ENCODE measurements around the gene RBM18. TPM values are rescaled to one million over a fixed set of nuclear protein-coding genes. Genes with fewer than 3 reads are reported as not detected.

Gene RBM18
- total RNA-seq, 1 donor from 2014 or later: 7.3 TPM

DNA sequence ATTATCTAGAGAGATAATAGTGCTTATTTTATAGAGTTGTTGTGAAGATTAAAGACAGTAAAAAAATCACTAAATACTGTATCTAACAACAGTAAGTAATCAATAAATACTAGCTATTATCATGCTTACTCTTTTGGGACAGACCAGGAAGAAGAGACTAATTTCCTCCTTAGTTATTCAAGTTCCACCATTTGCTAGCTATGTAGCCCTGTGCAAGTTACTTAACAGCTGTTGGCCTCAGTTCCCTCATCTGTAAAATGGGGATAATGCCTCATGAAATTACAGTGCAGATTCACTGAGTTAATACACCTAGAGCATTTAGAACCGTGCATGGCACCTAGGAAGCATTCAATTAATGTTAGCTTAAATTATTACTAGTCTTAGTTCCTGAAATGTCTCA is 2.6 kb downstream of the RBM18 start:
- H3K27ac ChIP-seq (ENCODE audit: low read depth, low read length): peak overlapping the region; percentile 22
- H3K9ac ChIP-seq (ENCODE audit: low read depth in 1 of 3, low read length in 3 of 3): no peak overlapping the region
- peaks cover 6 to 30% (median 16%) of the 10 kb centered on the region in 3 donors for H3K36me3 ChIP-seq (ENCODE audit: control insufficient read depth in 3 of 3, insufficient read depth in 3 of 3, low read length in 3 of 3)
- no peaks in the 10 kb centered on the region for H3K9me3 ChIP-seq (ENCODE audit: control insufficient read depth in 3 of 3, low read length in 3 of 3)
- no peaks in the 10 kb centered on the region for H3K27me3 ChIP-seq (ENCODE audit: control insufficient read depth in 3 of 3, insufficient read depth in 3 of 3, low read length in 3 of 3)
- no peak overlapping the region for H3K4me3 ChIP-seq (ENCODE audit: low read length in 3 of 3)
- H3K4me1 ChIP-seq (ENCODE audit: control insufficient read depth in 3 of 3, insufficient read depth in 3 of 3, low read length in 3 of 3): peaks cover 26 to 42% (median 32%) of the 10 kb centered on the region in 3 donors

GRCh38 chr9:122261469-122261881 is 3.2 kb downstream of the RBM18 start:
- Histone ChIP-seq H3K9me3 (ENCODE audit: control insufficient read depth in 3 of 3, low read length in 3 of 3) (no peaks in the 10 kb centered on the region), H3K36me3 (ENCODE audit: control insufficient read depth in 3 of 3, insufficient read depth in 3 of 3, low read length in 3 of 3) (peaks cover 6 to 33% (median 16%) of the 10 kb centered on the region in 3 donors), H3K27me3 (ENCODE audit: control insufficient read depth in 3 of 3, insufficient read depth in 3 of 3, low read length in 3 of 3) (no peaks in the 10 kb centered on the region), H3K4me3 (ENCODE audit: low read length in 3 of 3) (no peak overlapping the region), H3K27ac (ENCODE audit: low read depth, low read length) (peak overlapping the region; percentile 22), H3K9ac (ENCODE audit: low read depth in 1 of 3, low read length in 3 of 3) (peak overlapping the region in 1 of 3 donors; percentile 23), H3K4me1 (ENCODE audit: control insufficient read depth in 3 of 3, insufficient read depth in 3 of 3, low read length in 3 of 3) (peaks cover 26 to 42% (median 32%) of the 10 kb centered on the region in 3 donors)

DNA sequence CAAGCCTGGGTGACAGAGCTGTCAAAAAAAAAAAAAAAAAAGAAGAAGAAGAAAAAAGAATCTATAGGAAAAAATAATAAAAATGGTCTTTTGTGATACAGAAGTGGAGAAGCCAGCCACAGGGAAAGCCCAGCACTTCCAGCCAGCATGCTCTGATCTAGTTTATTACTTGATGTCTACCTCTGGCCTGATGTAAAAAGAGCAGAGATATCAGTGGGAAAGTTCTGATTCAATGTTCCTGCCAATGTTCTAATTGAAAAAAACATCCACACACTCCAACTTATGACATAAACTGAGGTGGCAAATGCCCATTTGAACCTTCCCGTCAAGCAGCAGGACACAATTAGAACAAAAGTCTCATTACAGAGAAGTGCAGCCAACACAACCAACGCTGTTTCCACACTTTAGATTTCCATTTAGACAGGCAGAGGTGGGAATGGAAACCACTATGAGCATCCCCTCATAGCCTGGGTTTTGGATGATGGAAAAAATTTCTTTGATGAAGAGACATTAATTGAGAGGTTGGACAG is 5.7 kb downstream of the RBM18 start:
- Histone ChIP-seq H3K9me3 (ENCODE audit: control insufficient read depth in 3 of 3, low read length in 3 of 3) (no peaks in the 10 kb centered on the region), H3K4me1 (ENCODE audit: control insufficient read depth in 3 of 3, insufficient read depth in 3 of 3, low read length in 3 of 3) (peaks cover 16 to 30% (median 21%) of the 10 kb centered on the region in 3 donors), H3K9ac (ENCODE audit: low read depth in 1 of 3, low read length in 3 of 3) (no peak overlapping the region), H3K4me3 (ENCODE audit: low read length in 3 of 3) (no peak overlapping the region), H3K27me3 (ENCODE audit: control insufficient read depth in 3 of 3, insufficient read depth in 3 of 3, low read length in 3 of 3) (no peaks in the 10 kb centered on the region), H3K27ac (ENCODE audit: low read depth, low read length) (no peak overlapping the region), H3K36me3 (ENCODE audit: control insufficient read depth in 3 of 3, insufficient read depth in 3 of 3, low read length in 3 of 3) (peaks cover 8 to 46% (median 22%) of the 10 kb centered on the region in 3 donors)

DNA sequence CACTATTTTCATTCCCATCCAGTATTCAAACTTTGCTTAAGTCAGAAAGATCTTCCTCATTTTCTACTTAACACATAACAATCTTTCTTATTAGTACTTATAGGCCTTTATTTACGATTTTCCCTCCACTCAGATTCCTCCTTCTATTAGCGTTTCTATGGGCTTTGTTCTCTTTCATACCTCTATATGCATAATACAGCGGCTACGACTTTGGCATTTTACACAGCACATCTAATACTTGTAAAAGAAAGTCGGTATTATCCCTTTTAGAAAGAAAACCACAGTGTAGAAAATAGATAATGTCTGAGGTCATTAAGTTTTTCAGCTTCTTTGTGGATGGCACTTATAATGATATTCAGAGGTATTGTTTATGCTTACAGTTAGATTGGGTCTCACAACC is 8.4 kb downstream of the RBM18 start:
- Histone ChIP-seq H3K9me3 (ENCODE audit: control insufficient read depth in 3 of 3, low read length in 3 of 3) (no peaks in the 10 kb centered on the region), H3K27ac (ENCODE audit: low read depth, low read length) (no peak overlapping the region), H3K9ac (ENCODE audit: low read depth in 1 of 3, low read length in 3 of 3) (no peak overlapping the region), H3K27me3 (ENCODE audit: control insufficient read depth in 3 of 3, insufficient read depth in 3 of 3, low read length in 3 of 3) (no peaks in the 10 kb centered on the region), H3K36me3 (ENCODE audit: control insufficient read depth in 3 of 3, insufficient read depth in 3 of 3, low read length in 3 of 3) (peaks cover 17 to 55% (median 25%) of the 10 kb centered on the region in 3 donors), H3K4me1 (ENCODE audit: control insufficient read depth in 3 of 3, insufficient read depth in 3 of 3, low read length in 3 of 3) (peaks cover 0 to 3% (median 3%) of the 10 kb centered on the region in 3 donors), H3K4me3 (ENCODE audit: low read length in 3 of 3) (no peak overlapping the region)

DNA sequence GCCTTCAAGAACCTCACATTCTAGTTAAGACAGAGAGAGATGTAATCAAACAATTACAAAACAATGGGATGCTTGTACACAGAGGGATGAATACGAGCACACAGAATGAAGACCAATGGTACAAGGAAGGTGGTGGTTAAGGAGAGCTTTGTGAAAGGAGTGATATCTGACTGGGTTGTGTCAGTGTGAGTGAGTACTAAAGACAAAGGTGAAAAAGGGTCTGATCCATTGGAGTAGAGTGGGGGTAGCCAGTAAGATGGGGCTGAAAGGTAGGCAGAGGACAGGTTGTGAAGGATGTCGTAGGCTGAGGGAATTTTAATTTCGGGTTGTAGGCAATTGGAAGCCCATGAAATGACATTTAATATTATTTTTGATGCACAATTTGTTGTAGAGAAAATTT is 9.9 kb downstream of the RBM18 start:
- peaks cover 22 to 48% (median 24%) of the 10 kb centered on the region in 3 donors for H3K36me3 ChIP-seq (ENCODE audit: control insufficient read depth in 3 of 3, insufficient read depth in 3 of 3, low read length in 3 of 3)
- peaks cover 0 to 3% (median 0%) of the 10 kb centered on the region in 3 donors for H3K4me1 ChIP-seq (ENCODE audit: control insufficient read depth in 3 of 3, insufficient read depth in 3 of 3, low read length in 3 of 3)
- no peak overlapping the region for H3K9ac ChIP-seq (ENCODE audit: low read depth in 1 of 3, low read length in 3 of 3)
- no peaks in the 10 kb centered on the region for H3K27me3 ChIP-seq (ENCODE audit: control insufficient read depth in 3 of 3, insufficient read depth in 3 of 3, low read length in 3 of 3)
- H3K9me3 ChIP-seq (ENCODE audit: control insufficient read depth in 3 of 3, low read length in 3 of 3): no peaks in the 10 kb centered on the region
- no peak overlapping the region for H3K27ac ChIP-seq (ENCODE audit: low read depth, low read length)
- H3K4me3 ChIP-seq (ENCODE audit: low read length in 3 of 3): no peak overlapping the region

DNA sequence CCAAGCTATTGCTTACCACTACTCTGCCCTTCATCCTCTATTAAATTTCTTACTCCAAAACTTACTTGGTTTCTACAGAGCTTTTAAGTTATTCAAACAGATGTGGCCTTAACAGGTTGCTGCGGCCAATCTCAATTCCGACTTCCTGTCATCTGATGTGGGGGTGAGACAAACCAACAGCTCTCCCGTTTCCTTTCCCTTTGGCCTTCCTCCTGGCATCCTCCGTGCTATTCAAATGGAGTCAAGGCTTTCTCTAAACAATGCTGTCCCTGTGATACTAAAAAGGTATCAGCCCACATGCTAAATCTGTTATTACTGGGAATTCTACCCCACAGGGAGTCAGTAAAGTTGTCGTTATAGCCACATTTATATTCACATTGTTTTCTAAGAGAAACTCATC is 11.8 kb downstream of the RBM18 start:
- Histone ChIP-seq H3K9ac (ENCODE audit: low read depth in 1 of 3, low read length in 3 of 3) (no peak overlapping the region), H3K9me3 (ENCODE audit: control insufficient read depth in 3 of 3, low read length in 3 of 3) (no peaks in the 10 kb centered on the region), H3K27ac (ENCODE audit: low read depth, low read length) (peak overlapping the region; percentile 12), H3K4me3 (ENCODE audit: low read length in 3 of 3) (no peak overlapping the region), H3K27me3 (ENCODE audit: control insufficient read depth in 3 of 3, insufficient read depth in 3 of 3, low read length in 3 of 3) (no peaks in the 10 kb centered on the region), H3K36me3 (ENCODE audit: control insufficient read depth in 3 of 3, insufficient read depth in 3 of 3, low read length in 3 of 3) (peaks cover 24 to 51% (median 24%) of the 10 kb centered on the region in 3 donors), H3K4me1 (ENCODE audit: control insufficient read depth in 3 of 3, insufficient read depth in 3 of 3, low read length in 3 of 3) (peaks cover 3 to 5% (median 5%) of the 10 kb centered on the region in 3 donors)

- Histone ChIP-seq H3K27me3 (ENCODE audit: control insufficient read depth in 3 of 3, insufficient read depth in 3 of 3, low read length in 3 of 3) (no peaks in the 10 kb centered on the region), H3K9me3 (ENCODE audit: control insufficient read depth in 3 of 3, low read length in 3 of 3) (no peaks in the 10 kb centered on the region), H3K4me1 (ENCODE audit: control insufficient read depth in 3 of 3, insufficient read depth in 3 of 3, low read length in 3 of 3) (peaks cover 3 to 5% (median 5%) of the 10 kb centered on the region in 3 donors), H3K27ac (ENCODE audit: low read depth, low read length) (no peak overlapping the region), H3K36me3 (ENCODE audit: control insufficient read depth in 3 of 3, insufficient read depth in 3 of 3, low read length in 3 of 3) (peaks cover 29 to 54% (median 35%) of the 10 kb centered on the region in 3 donors), H3K9ac (ENCODE audit: low read depth in 1 of 3, low read length in 3 of 3) (no peak overlapping the region), H3K4me3 (ENCODE audit: low read length in 3 of 3) (no peak overlapping the region)
Observed at GRCh38 chr9:122251351-122251750, 13.3 kb downstream of the RBM18 start.

- peaks cover 3 to 5% (median 5%) of the 10 kb centered on the region in 3 donors for H3K4me1 ChIP-seq (ENCODE audit: control insufficient read depth in 3 of 3, insufficient read depth in 3 of 3, low read length in 3 of 3)
- H3K4me3 ChIP-seq (ENCODE audit: low read length in 3 of 3): no peak overlapping the region
- H3K27ac ChIP-seq (ENCODE audit: low read depth, low read length): no peak overlapping the region
- peaks cover 35 to 61% (median 43%) of the 10 kb centered on the region in 3 donors for H3K36me3 ChIP-seq (ENCODE audit: control insufficient read depth in 3 of 3, insufficient read depth in 3 of 3, low read length in 3 of 3)
- no peaks in the 10 kb centered on the region for H3K9me3 ChIP-seq (ENCODE audit: control insufficient read depth in 3 of 3, low read length in 3 of 3)
- no peaks in the 10 kb centered on the region for H3K27me3 ChIP-seq (ENCODE audit: control insufficient read depth in 3 of 3, insufficient read depth in 3 of 3, low read length in 3 of 3)
- no peak overlapping the region for H3K9ac ChIP-seq (ENCODE audit: low read depth in 1 of 3, low read length in 3 of 3)
Observed at GRCh38 chr9:122248448-122248865, 16.2 kb downstream of the RBM18 start.

- H3K36me3 ChIP-seq (ENCODE audit: control insufficient read depth in 3 of 3, insufficient read depth in 3 of 3, low read length in 3 of 3): peaks cover 35 to 65% (median 54%) of the 10 kb centered on the region in 3 donors
Observed at GRCh38 chr9:122246666-122247065, 18.0 kb downstream of the RBM18 start.

GRCh38 chr9:122244349-122244748 is 20.3 kb downstream of the RBM18 start:
- peaks cover 28 to 66% (median 57%) of the 10 kb centered on the region in 3 donors for H3K36me3 ChIP-seq (ENCODE audit: control insufficient read depth in 3 of 3, insufficient read depth in 3 of 3, low read length in 3 of 3)
- H3K4me1 ChIP-seq (ENCODE audit: control insufficient read depth in 3 of 3, insufficient read depth in 3 of 3, low read length in 3 of 3): peaks cover 0 to 9% (median 5%) of the 10 kb centered on the region in 3 donors
- H3K4me3 ChIP-seq (ENCODE audit: low read length in 3 of 3): no peak overlapping the region
- no peak overlapping the region for H3K27ac ChIP-seq (ENCODE audit: low read depth, low read length)
- no peaks in the 10 kb centered on the region for H3K9me3 ChIP-seq (ENCODE audit: control insufficient read depth in 3 of 3, low read length in 3 of 3)
- H3K9ac ChIP-seq (ENCODE audit: low read depth in 1 of 3, low read length in 3 of 3): no peak overlapping the region
- no peaks in the 10 kb centered on the region for H3K27me3 ChIP-seq (ENCODE audit: control insufficient read depth in 3 of 3, insufficient read depth in 3 of 3, low read length in 3 of 3)

More at GRCh38 chr9:122246666-122247065, 18.0 kb downstream of the RBM18 start:
- H3K9me3 ChIP-seq (ENCODE audit: control insufficient read depth in 3 of 3, low read length in 3 of 3): no peaks in the 10 kb centered on the region
- H3K4me3 ChIP-seq (ENCODE audit: low read length in 3 of 3): no peak overlapping the region
- H3K27me3 ChIP-seq (ENCODE audit: control insufficient read depth in 3 of 3, insufficient read depth in 3 of 3, low read length in 3 of 3): no peaks in the 10 kb centered on the region
- peaks cover 0 to 5% (median 5%) of the 10 kb centered on the region in 3 donors for H3K4me1 ChIP-seq (ENCODE audit: control insufficient read depth in 3 of 3, insufficient read depth in 3 of 3, low read length in 3 of 3)
- no peak overlapping the region for H3K27ac ChIP-seq (ENCODE audit: low read depth, low read length)
- H3K9ac ChIP-seq (ENCODE audit: low read depth in 1 of 3, low read length in 3 of 3): no peak overlapping the region
